GM20431 (cell line): Measurements from ENCODE around the gene KBTBD8.

Source experiments
- in situ Hi-C: fragments of 300-500 bp; cut with MseI, MboI; formaldehyde crosslinking; loops from one replicate; pipeline ENCODE4 v1.15.0; 2020; ENCODE audit warnings: low sequenced_read_pairs; ENCODE audit not compliant: unreplicated experiment

KBTBD8 gene

GRCh38 chr3:66996696-66997095 lies 1.4 kb upstream of the KBTBD8 start:
- in situ Hi-C loops: no loop called here

- in situ Hi-C loops: no loop called here
These were observed 471 bp upstream of the KBTBD8 start for GRCh38 chr3:66997560-66998112.

- in situ Hi-C loops: no loop called here
These were observed 763 bp downstream of the KBTBD8 start for GRCh38 chr3:66998904-66999235.

- in situ Hi-C loops: no loop called here
These were observed 1.9 kb downstream of the KBTBD8 start for GRCh38 chr3:67000009-67000408.

GRCh38 chr3:67001086-67001861 lies 3.2 kb downstream of the KBTBD8 start:
- in situ Hi-C loops: no loop called here

GRCh38 chr3:67005974-67006373 lies 7.9 kb downstream of the KBTBD8 start:
- in situ Hi-C loops: no loop called here

GRCh38 chr3:67006460-67006859 lies 8.4 kb downstream of the KBTBD8 start:
- in situ Hi-C loops: no loop called here

GRCh38 chr3:67008388-67008787 lies 10.3 kb downstream of the KBTBD8 start:
- in situ Hi-C loops: no loop called here

- in situ Hi-C loops: no loop called here
These were observed 11.6 kb downstream of the KBTBD8 start for GRCh38 chr3:67009716-67010115.

- in situ Hi-C loops: no loop called here
These were observed 13.5 kb downstream of the KBTBD8 start for GRCh38 chr3:67011414-67012131.

GRCh38 chr3:67012564-67012963 lies 14.5 kb downstream of the KBTBD8 start:
- in situ Hi-C loops: no loop called here

- in situ Hi-C loops: no loop called here
These were observed 17.8 kb downstream of the KBTBD8 start for GRCh38 chr3:67015702-67016484.

- in situ Hi-C loops: no loop called here
These were observed 18.5 kb downstream of the KBTBD8 start for GRCh38 chr3:67016522-67017080.

- in situ Hi-C loops: no loop called here
These were observed 19.1 kb downstream of the KBTBD8 start for GRCh38 chr3:67017211-67017610.

GRCh38 chr3:67018105-67018788 lies 20.1 kb downstream of the KBTBD8 start:
- in situ Hi-C loops: no loop called here

GRCh38 chr3:67018789-67019526 lies 20.9 kb downstream of the KBTBD8 start:
- in situ Hi-C loops: no loop called here

GRCh38 chr3:67028001-67028784 lies 30.1 kb downstream of the KBTBD8 start:
- in situ Hi-C loops: no loop called here
